Epidermal melanocyte (primary cell): ENCODE measurements around the gene ALX1.

Experiments
- DNase-seq: peaks from one replicate; pipeline ENCODE4 v3.0.0; 2011; ENCODE audit warnings: low spot score; ENCODE audit not compliant: insufficient read length

Gene ALX1

GRCh38 chr12:85280165-85280983 is at the start of gene ALX1:
ALX1 (plus strand) TSS chr12:85280220; CDS start chr12:85280262, 42 bp downstream.
- peak; percentile 25 for DNase-seq

- DNase-seq: no peak
Observed at GRCh38 chr12:85237327-85237726, 42.7 kb upstream of the ALX1 start.

- no peak for DNase-seq
Observed at GRCh38 chr12:85244561-85244960, 35.5 kb upstream of the ALX1 start.

- no peak for DNase-seq
Observed at GRCh38 chr12:85253853-85254252, 26.2 kb upstream of the ALX1 start.

GRCh38 chr12:85257671-85258070 is 22.3 kb upstream of the ALX1 start:
- no peak for DNase-seq

- no peak for DNase-seq
Observed at GRCh38 chr12:85260447-85260846, 19.6 kb upstream of the ALX1 start.

- no peak for DNase-seq
Observed at GRCh38 chr12:85260896-85261295, 19.1 kb upstream of the ALX1 start.

- no peak for DNase-seq
Observed at GRCh38 chr12:85266356-85266755, 13.7 kb upstream of the ALX1 start.

GRCh38 chr12:85273381-85274314 is 6.4 kb upstream of the ALX1 start:
- no peak for DNase-seq

- no peak for DNase-seq
Observed at GRCh38 chr12:85274315-85274651, 5.7 kb upstream of the ALX1 start.

GRCh38 chr12:85275374-85275773 is 4.6 kb upstream of the ALX1 start:
- DNase-seq: no peak

GRCh38 chr12:85277191-85277590 is 2.8 kb upstream of the ALX1 start:
- DNase-seq: no peak

- no peak for DNase-seq
Observed at GRCh38 chr12:85277900-85278597, 2.0 kb upstream of the ALX1 start.

- no peak for DNase-seq
Observed at GRCh38 chr12:85278598-85279448, 1.2 kb upstream of the ALX1 start.

- DNase-seq: peak; percentile 24
Observed at GRCh38 chr12:85279449-85280164, 413 bp upstream of the ALX1 start.

GRCh38 chr12:85280984-85281630 is 1.1 kb downstream of the ALX1 start:
- DNase-seq: no peak

GRCh38 chr12:85281636-85282312 is 1.8 kb downstream of the ALX1 start:
- DNase-seq: no peak

- no peak for DNase-seq
Observed at GRCh38 chr12:85283560-85283959, 3.5 kb downstream of the ALX1 start.

GRCh38 chr12:85296362-85296761 is 16.3 kb downstream of the ALX1 start:
- no peak for DNase-seq
